GM23338 (cell line): ENCODE data around the gene ICE1. TPM values are rescaled to one million over a fixed set of nuclear protein-coding genes. Genes with fewer than 3 reads are reported as not detected.

Source experiments
- ATAC-seq: fragments of 200-7000 bp; cut with Tn5 transposase; 3 replicates; pipeline ENCODE4 v1.9.1; 2020
- DNase-seq: peaks from one replicate; pipeline ENCODE4 v3.0.0-alpha.2; 2015; ENCODE audit warnings: low spot score
- H2AFZ ChIP-seq: fragments of 200-600 bp; sonication (generic); 2 replicates; pipeline ENCODE4 v1.8.0; 2016; ENCODE audit warnings: antibody characterized with exemption, mild to moderate bottlenecking, moderate library complexity
- H3F3A ChIP-seq: fragments of 200-600 bp; sonication (generic); replicated peaks from 2 replicates; pipeline ENCODE4 v1.8.0; 2017; ENCODE audit warnings: antibody characterized with exemption, mixed run types, low read depth
- H3K27ac ChIP-seq: fragments of 200-600 bp; sonication (generic); 2 replicates; pipeline ENCODE4 v1.6.1; 2016; ENCODE audit warnings: low read depth
- H3K27me3 ChIP-seq: fragments of 200-600 bp; sonication (generic); 2 replicates; pipeline ENCODE4 v1.8.0; 2016; ENCODE audit warnings: mild to moderate bottlenecking, mixed run types, moderate library complexity; ENCODE audit not compliant: insufficient read depth
- H3K36me3 ChIP-seq: fragments of 200-600 bp; sonication (generic); 2 replicates; pipeline ENCODE4 v1.8.0; 2016; ENCODE audit warnings: mild to moderate bottlenecking; ENCODE audit not compliant: insufficient read depth
- H3K4me1 ChIP-seq: fragments of 200-600 bp; sonication (generic); 2 replicates; pipeline ENCODE4 v1.8.0; 2016; ENCODE audit warnings: mild to moderate bottlenecking, moderate library complexity; ENCODE audit not compliant: insufficient read depth
- H3K4me2 ChIP-seq: fragments of 200-600 bp; sonication (generic); 2 replicates; pipeline ENCODE4 v1.7.1; 2017; ENCODE audit warnings: mixed run types
- H3K4me3 ChIP-seq: fragments of 200-600 bp; sonication (generic); 2 replicates; pipeline ENCODE4 v1.6.1; 2016; ENCODE audit warnings: mixed run types
- H3K79me2 ChIP-seq: fragments of 200-600 bp; sonication (generic); replicated peaks from 2 replicates; pipeline ENCODE4 v1.8.0; 2017; ENCODE audit warnings: mild to moderate bottlenecking; ENCODE audit not compliant: insufficient read depth
- H3K9me2 ChIP-seq: fragments of 200-600 bp; sonication (generic); 2 replicates; pipeline ENCODE4 v1.8.0; 2017; ENCODE audit not compliant: insufficient read depth
- H4K20me1 ChIP-seq: fragments of 200-600 bp; sonication (generic); replicated peaks from 2 replicates; pipeline ENCODE4 v1.8.0; 2017; ENCODE audit warnings: mild to moderate bottlenecking; ENCODE audit not compliant: insufficient read depth
- H3K27ac Mint-ChIP-seq: 2 replicates; pipeline ENCODE4 v1.8.0; 2020; ENCODE audit warnings: inconsistent platforms, mild to moderate bottlenecking, moderate library complexity, mixed read lengths
- H3K27me3 Mint-ChIP-seq: 3 replicates; pipeline ENCODE4 v1.8.0; 2022; ENCODE audit warnings: low read depth, mild to moderate bottlenecking, moderate library complexity, mixed read lengths, inconsistent platforms; ENCODE audit not compliant: insufficient read depth, poor library complexity
- H3K36me3 Mint-ChIP-seq: 3 replicates; pipeline ENCODE4 v1.8.0; 2021; ENCODE audit warnings: low read depth, mild to moderate bottlenecking, inconsistent platforms, moderate library complexity, mixed read lengths
- H3K4me1 Mint-ChIP-seq: 3 replicates; pipeline ENCODE4 v1.8.0; 2020; ENCODE audit warnings: mild to moderate bottlenecking, inconsistent platforms, mixed read lengths
- H3K4me3 Mint-ChIP-seq: 3 replicates; pipeline ENCODE4 v1.8.0; 2021; ENCODE audit warnings: moderate library complexity, mild to moderate bottlenecking, inconsistent platforms, mixed read lengths
- H3K9me3 Mint-ChIP-seq: 3 replicates; pipeline ENCODE4 v1.8.0; 2020; ENCODE audit warnings: moderate library complexity, mild to moderate bottlenecking, inconsistent platforms, mixed read lengths
- CREB1 ChIP-seq: fragments of 250-450 bp; sonication (Bioruptor Pico); IDR thresholded peaks from 2 replicates; pipeline ENCODE4 v1.5.0; 2020; ENCODE audit warnings: low read depth, mild to moderate bottlenecking, moderate library complexity
- NANOG ChIP-seq: IDR thresholded peaks from 2 replicates; pipeline ENCODE4 v1.6.1; 2016; ENCODE audit warnings: antibody characterized with exemption, borderline replicate concordance
- ZNF331 ChIP-seq: fragments of 250-450 bp; sonication (Bioruptor Pico); IDR thresholded peaks from 2 replicates; pipeline ENCODE4 v1.5.0; 2020; ENCODE audit warnings: low read depth, mild to moderate bottlenecking, moderate library complexity
- polyA plus RNA-seq: library from polyadenylated mRNA; unstranded; fragments of >200 nt; fragmentation: Nextera tagmentation; extraction: Ambion mirVana; gene quantifications from 2 replicates; pipeline ENCODE4 v1.2.1, GENCODE V29; 2016
- total RNA-seq: library from RNA; depleted of rRNA; stranded (reverse); fragments of >200 nt; shearing (Covaris generic); gene quantifications from 2 replicates; pipeline ENCODE4 v1.2.3, GENCODE V29; 2014
- TF ChIP-seq, protein P1 (sequence below): fragments of 250-450 bp; sonication (Bioruptor Pico); IDR thresholded peaks from 2 replicates; pipeline ENCODE4 v1.5.0; 2020; ENCODE audit warnings: mild to moderate bottlenecking, moderate library complexity
- TF ChIP-seq, protein P2 (sequence below), 2 experiments: fragments of 200-600 bp in 1 of 2; sonication (generic) in 1 of 2; conservative IDR thresholded peaks; 2 replicates each; pipeline versions ENCODE4 v1.5.1 to v1.6.1; 2016 to 2017; ENCODE audit warnings: antibody characterized with exemption in 2 of 2, low read depth in 2 of 2, mild to moderate bottlenecking in 2 of 2, moderate library complexity in 1 of 2
- TF ChIP-seq, protein P3 (sequence below): IDR thresholded peaks from 2 replicates; pipeline ENCODE4 v1.6.1; 2016; ENCODE audit warnings: antibody characterized with exemption

ICE1 gene
- total and polyA plus RNA-seq, 2 experiments from 2014 or later: 59.5 to 65.1 TPM

DNA sequence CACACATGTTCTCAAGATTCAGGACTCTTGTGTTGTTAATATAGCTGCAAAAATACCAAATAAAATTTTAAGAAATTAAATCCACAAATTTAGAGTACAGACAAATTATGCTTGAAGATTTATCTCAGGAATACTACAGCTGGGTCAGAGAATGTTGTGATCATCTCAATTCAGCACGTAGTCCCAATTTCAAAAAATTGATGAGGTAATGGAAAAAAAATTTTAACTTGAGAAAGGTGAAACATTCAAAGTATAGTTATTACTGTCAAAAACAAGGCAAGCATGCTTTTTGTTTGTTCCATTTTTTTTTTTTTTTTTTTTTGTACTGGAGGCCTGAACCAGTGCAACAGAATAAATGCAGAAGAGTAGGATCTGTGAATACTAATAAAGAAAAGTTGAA is 29.4 kb downstream of the ICE1 start:
- Mint-ChIP-seq H3K4me1 (no peaks in the 10 kb centered on the region), H3K4me3 (no peak overlapping the region), H3K9me3 (no peaks in the 10 kb centered on the region), H3K27me3 (no peaks in the 10 kb centered on the region), H3K27ac (no peak overlapping the region), H3K36me3 (peaks cover 61% of the 10 kb centered on the region)
- DNase-seq (no peak), ATAC-seq (no peak)
- H3F3A ChIP-seq: no peaks in the 10 kb centered on the region
- no peak overlapping the region for H3K4me3 ChIP-seq
- no peak overlapping the region for H2AFZ ChIP-seq
- no peak overlapping the region for H3K4me2 ChIP-seq
- H3K4me1 ChIP-seq: no peaks in the 10 kb centered on the region; the same call in 1 of the 2 replicates
- H3K27ac ChIP-seq: no peak overlapping the region
- no peaks in the 10 kb centered on the region; the same call in none of the 2 replicates for H4K20me1 ChIP-seq
- H3K9me2 ChIP-seq: no peaks in the 10 kb centered on the region
- TF ChIP-seq, protein P1, sequence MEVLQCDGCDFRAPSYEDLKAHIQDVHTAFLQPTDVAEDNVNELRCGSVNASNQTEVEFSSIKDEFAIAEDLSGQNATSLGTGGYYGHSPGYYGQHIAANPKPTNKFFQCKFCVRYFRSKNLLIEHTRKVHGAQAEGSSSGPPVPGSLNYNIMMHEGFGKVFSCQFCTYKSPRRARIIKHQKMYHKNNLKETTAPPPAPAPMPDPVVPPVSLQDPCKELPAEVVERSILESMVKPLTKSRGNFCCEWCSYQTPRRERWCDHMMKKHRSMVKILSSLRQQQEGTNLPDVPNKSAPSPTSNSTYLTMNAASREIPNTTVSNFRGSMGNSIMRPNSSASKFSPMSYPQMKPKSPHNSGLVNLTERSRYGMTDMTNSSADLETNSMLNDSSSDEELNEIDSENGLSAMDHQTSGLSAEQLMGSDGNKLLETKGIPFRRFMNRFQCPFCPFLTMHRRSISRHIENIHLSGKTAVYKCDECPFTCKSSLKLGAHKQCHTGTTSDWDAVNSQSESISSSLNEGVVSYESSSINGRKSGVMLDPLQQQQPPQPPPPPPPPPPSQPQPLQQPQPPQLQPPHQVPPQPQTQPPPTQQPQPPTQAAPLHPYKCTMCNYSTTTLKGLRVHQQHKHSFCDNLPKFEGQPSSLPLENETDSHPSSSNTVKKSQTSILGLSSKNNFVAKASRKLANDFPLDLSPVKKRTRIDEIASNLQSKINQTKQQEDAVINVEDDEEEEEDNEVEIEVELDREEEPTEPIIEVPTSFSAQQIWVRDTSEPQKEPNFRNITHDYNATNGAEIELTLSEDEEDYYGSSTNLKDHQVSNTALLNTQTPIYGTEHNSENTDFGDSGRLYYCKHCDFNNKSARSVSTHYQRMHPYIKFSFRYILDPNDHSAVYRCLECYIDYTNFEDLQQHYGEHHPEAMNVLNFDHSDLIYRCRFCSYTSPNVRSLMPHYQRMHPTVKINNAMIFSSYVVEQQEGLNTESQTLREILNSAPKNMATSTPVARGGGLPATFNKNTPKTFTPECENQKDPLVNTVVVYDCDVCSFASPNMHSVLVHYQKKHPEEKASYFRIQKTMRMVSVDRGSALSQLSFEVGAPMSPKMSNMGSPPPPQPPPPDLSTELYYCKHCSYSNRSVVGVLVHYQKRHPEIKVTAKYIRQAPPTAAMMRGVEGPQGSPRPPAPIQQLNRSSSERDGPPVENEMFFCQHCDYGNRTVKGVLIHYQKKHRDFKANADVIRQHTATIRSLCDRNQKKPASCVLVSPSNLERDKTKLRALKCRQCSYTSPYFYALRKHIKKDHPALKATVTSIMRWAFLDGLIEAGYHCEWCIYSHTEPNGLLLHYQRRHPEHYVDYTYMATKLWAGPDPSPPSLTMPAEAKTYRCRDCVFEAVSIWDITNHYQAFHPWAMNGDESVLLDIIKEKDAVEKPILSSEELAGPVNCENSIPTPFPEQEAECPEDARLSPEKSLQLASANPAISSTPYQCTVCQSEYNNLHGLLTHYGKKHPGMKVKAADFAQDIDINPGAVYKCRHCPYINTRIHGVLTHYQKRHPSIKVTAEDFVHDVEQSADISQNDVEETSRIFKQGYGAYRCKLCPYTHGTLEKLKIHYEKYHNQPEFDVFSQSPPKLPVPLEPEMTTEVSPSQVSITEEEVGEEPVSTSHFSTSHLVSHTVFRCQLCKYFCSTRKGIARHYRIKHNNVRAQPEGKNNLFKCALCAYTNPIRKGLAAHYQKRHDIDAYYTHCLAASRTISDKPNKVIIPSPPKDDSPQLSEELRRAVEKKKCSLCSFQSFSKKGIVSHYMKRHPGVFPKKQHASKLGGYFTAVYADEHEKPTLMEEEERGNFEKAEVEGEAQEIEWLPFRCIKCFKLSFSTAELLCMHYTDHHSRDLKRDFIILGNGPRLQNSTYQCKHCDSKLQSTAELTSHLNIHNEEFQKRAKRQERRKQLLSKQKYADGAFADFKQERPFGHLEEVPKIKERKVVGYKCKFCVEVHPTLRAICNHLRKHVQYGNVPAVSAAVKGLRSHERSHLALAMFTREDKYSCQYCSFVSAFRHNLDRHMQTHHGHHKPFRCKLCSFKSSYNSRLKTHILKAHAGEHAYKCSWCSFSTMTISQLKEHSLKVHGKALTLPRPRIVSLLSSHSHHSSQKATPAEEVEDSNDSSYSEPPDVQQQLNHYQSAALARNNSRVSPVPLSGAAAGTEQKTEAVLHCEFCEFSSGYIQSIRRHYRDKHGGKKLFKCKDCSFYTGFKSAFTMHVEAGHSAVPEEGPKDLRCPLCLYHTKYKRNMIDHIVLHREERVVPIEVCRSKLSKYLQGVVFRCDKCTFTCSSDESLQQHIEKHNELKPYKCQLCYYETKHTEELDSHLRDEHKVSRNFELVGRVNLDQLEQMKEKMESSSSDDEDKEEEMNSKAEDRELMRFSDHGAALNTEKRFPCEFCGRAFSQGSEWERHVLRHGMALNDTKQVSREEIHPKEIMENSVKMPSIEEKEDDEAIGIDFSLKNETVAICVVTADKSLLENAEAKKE (CRISPR knock-in tag): no peak
- TF ChIP-seq CREB1 (CRISPR knock-in tag) (no peak), NANOG (no peak), ZNF331 (CRISPR knock-in tag) (no peak)
- TF ChIP-seq, protein P2, sequence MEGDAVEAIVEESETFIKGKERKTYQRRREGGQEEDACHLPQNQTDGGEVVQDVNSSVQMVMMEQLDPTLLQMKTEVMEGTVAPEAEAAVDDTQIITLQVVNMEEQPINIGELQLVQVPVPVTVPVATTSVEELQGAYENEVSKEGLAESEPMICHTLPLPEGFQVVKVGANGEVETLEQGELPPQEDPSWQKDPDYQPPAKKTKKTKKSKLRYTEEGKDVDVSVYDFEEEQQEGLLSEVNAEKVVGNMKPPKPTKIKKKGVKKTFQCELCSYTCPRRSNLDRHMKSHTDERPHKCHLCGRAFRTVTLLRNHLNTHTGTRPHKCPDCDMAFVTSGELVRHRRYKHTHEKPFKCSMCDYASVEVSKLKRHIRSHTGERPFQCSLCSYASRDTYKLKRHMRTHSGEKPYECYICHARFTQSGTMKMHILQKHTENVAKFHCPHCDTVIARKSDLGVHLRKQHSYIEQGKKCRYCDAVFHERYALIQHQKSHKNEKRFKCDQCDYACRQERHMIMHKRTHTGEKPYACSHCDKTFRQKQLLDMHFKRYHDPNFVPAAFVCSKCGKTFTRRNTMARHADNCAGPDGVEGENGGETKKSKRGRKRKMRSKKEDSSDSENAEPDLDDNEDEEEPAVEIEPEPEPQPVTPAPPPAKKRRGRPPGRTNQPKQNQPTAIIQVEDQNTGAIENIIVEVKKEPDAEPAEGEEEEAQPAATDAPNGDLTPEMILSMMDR (conservative IDR thresholded peaks at IDR 0.05; ENCODE audit: low read depth in 2 of 2): no peak
- TF ChIP-seq, protein P3, sequence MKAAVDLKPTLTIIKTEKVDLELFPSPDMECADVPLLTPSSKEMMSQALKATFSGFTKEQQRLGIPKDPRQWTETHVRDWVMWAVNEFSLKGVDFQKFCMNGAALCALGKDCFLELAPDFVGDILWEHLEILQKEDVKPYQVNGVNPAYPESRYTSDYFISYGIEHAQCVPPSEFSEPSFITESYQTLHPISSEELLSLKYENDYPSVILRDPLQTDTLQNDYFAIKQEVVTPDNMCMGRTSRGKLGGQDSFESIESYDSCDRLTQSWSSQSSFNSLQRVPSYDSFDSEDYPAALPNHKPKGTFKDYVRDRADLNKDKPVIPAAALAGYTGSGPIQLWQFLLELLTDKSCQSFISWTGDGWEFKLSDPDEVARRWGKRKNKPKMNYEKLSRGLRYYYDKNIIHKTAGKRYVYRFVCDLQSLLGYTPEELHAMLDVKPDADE: no peak
- no peaks in the 10 kb centered on the region for H3K27me3 ChIP-seq
- peaks cover 38% of the 10 kb centered on the region; the same call in 1 of the 2 replicates for H3K36me3 ChIP-seq
- no peaks in the 10 kb centered on the region for H3K79me2 ChIP-seq
